ENCODE results near the gene UVSSA. TPM values are rescaled to one million over a fixed set of nuclear protein-coding genes. Genes with fewer than 3 reads are reported as not detected.

The UVSSA gene
- total and polyA plus RNA-seq, 9 of the 15 experiments (the other 6 are each of a cell fraction or from before 2014, with no cell fraction given): 0.21 to 14.6 (median 3.3) TPM

DNA sequence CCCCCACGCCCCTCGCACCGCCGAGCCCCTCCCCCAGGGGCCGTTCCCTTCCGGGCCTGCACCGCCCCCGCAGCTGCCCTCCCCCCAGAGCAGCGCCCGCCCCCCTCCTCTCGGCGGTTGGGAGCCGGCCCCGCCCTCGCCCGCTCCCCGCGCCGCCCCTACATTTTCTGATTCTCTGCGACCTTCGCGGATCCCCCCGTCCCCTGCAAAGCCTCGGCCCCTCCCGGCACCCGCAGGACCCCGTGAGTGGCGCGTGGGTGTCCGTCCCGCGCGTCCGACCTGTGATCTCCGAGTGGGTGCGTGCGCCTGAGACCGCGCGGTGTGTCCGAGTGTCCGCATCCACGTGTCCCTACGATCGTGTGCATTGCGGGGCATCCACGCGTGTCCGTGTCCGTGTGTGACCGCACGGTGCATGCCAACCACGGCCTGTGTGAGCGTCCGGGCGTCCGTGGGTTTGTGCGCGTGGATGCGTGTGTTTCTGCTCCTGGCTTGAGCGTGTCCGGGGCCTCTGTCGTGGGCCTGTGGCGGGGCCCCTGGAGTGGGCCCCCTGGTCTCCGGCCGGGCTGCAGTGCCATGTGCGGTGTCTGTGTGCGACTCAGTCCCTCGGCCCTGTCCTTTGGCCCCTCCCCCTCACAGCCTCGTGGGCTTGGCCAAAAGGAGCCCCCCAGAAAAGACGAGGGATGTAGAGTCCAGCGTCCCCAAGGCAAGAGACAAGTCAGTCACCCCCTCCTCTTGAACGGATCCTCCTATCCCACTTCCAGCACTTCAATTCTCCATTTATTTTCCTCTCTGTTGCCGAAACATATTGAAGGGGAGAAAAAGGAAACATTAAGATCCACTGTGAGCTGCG is 68.0 kb downstream of the UVSSA start (continued):
- no peak for TF ChIP-seq FOXK2 (conservative IDR thresholded peaks at IDR 0.05 in 1 of 2, IDR thresholded peaks at IDR 0.05 in 1 of 2; ENCODE audit: low read depth in 2 of 2)
- TF ChIP-seq GABPB1 (CRISPR knock-in tag; IDR thresholded peaks at IDR 0.05): peak; percentile 70
- TF ChIP-seq MEIS2 (IDR thresholded peaks at IDR 0.05; ENCODE audit: partially characterized antibody): no peak
- no peak for TF ChIP-seq ZZZ3 (IDR thresholded peaks at IDR 0.05)
- no peak for TF ChIP-seq POLR2B (IDR thresholded peaks at IDR 0.05; ENCODE audit: low read depth, partially characterized antibody)
- TF ChIP-seq PHF8 (IDR thresholded peaks at IDR 0.05; ENCODE audit: borderline replicate concordance, low read length): peak; percentile 32; the same call in 1 of the 2 replicates
- TF ChIP-seq, protein P1, sequence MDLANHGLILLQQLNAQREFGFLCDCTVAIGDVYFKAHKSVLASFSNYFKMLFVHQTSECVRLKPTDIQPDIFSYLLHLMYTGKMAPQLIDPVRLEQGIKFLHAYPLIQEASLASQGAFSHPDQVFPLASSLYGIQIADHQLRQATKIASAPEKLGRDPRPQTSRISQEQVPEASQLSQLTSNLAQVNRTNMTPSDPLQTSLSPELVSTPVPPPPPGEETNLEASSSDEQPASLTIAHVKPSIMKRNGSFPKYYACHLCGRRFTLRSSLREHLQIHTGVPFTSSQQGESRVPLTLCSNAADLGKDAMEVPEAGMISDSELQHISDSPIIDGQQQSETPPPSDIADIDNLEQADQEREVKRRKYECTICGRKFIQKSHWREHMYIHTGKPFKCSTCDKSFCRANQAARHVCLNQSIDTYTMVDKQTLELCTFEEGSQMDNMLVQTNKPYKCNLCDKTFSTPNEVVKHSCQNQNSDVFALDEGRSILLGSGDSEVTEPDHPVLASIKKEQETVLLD (IDR thresholded peaks at IDR 0.05): peak; percentile 98
- no peak for TF ChIP-seq ZNF197 (CRISPR knock-in tag; IDR thresholded peaks at IDR 0.05; ENCODE audit: low read depth)
- TF ChIP-seq MTA3 (IDR thresholded peaks at IDR 0.05; ENCODE audit: borderline replicate concordance): peak; percentile 97
- 0 out of 2 replicates have a peak, but pooled peaks have one; percentile 38 for TF ChIP-seq MGA (IDR thresholded peaks at IDR 0.05)
- TF ChIP-seq, protein P2, sequence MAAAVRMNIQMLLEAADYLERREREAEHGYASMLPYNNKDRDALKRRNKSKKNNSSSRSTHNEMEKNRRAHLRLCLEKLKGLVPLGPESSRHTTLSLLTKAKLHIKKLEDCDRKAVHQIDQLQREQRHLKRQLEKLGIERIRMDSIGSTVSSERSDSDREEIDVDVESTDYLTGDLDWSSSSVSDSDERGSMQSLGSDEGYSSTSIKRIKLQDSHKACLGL (CRISPR knock-in tag; IDR thresholded peaks at IDR 0.05; ENCODE audit: borderline replicate concordance, poor library complexity, severe bottlenecking): no peak
- peak in 1 of 2 experiments; percentile 97; a peak in 2 of 4 replicates for TF ChIP-seq HDAC1 (IDR thresholded peaks at IDR 0.05)
- no peak for TF ChIP-seq HSF4 (CRISPR knock-in tag; IDR thresholded peaks at IDR 0.05; ENCODE audit: borderline replicate concordance)

All from K562 (cell line).